ENCODE data around the gene DYNC1I2.

DYNC1I2 gene

DNA sequence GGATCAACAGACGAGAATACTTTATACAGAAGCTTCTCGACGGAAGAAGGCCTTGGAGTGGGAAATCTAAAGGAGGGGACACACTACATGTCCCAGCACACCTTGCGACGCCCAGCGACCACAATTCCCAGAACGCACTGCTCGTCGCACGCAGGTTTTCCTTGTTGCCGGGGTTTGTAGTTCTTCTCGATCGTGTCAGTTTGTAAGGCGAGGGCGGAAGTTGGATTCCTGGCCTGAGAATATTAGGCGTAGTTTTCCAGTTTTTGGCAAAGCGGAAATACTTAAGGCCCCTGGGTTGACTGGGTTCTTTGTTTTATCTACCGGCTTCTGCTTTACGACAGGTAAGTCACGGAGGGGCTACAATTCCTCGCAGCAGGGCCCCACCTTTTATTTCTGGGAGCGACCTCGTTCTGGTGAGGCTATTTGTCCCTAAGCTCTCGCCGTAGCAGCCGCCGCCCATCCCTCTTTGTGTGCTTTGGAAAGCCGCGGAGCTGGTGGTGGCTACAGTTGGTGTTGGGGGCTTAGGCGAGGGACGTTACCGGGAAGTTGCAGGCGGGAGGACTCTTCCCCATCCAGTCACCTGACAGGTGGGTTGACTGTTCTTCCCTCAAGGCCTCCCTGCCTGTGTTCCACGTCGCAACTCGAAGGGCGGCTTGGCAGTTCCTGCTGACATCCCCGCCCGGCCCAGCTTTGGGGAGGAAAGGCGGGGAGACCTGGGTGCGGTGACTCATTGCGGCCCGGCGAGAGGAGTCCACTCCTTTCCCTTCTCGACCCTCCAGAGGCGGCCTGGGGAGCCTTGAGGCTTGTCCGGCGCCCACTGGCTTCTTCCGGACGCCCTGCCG, at the start of gene DYNC1I2:
Gene DYNC1I2 (plus strand): TSS at position 183 of the 842 bp plus-strand sequence. CDS start 2,687 bp downstream, outside the sequence.
- DNase-seq, result peak; percentile 86 to 91

DNA sequence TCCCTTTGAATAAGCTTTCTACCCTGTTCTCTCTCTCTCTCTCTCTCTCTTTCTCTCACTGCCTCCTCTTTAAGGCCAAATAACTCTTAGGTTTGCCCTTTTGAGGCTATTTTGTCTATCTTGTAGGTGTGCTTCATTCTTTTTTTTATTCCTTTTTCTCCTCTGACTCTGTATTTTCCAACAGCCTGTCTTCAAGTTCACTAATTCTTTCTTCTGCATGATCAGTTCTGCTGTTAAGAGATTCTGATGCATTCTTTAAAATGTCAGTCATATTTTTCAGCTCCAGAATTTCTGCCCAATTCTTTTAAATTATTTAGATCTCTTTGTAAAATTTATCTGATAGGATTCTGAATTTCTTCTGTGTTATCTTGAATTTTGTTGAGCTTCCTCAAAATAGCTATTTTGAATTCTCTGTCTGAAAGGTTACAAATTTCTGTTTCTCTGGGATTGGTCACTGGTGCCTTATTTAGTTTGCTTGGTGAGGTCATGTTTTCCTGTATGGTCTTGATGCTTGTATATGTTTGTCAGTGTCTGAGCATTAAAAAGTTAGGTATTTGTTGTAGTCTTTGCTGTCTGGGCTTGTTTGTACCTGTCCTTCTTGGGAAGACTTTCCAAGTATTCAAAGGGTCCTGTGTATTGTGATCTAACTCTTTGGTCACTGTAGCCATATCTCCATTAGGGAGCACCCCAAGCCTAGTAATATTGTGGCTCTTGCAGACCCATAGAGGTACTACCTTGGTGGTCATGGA, 35.4 kb upstream of the DYNC1I2 start:
- DNase-seq, result no peak

DNA sequence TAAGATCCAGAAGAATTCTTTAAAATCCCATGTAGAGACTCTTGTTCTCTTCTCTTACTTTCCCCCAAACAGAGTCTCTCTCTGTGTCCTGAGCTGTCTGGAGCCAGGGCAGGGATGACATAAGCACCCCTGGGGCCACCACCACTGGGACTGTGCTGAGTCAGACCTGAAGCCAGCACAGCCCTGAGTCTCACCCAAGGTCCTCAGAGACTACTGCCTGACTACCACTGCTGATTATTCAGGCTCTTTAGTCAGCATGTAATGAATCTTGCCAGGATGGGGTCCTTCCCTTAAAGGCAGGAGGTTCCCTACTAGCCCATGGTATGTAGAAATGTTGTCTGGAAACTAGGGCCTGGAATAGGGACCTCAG, 34.9 kb upstream of the DYNC1I2 start:
- DNase-seq, result no peak

- no peak for DNase-seq
Observed at GRCh38 chr2:171655586-171655985, 31.7 kb upstream of the DYNC1I2 start.

GRCh38 chr2:171667041-171667440, 20.2 kb upstream of the DYNC1I2 start:
- no peak for DNase-seq

GRCh38 chr2:171668183-171668582, 19.1 kb upstream of the DYNC1I2 start:
- DNase-seq, result peak; percentile 57 to 58

DNA sequence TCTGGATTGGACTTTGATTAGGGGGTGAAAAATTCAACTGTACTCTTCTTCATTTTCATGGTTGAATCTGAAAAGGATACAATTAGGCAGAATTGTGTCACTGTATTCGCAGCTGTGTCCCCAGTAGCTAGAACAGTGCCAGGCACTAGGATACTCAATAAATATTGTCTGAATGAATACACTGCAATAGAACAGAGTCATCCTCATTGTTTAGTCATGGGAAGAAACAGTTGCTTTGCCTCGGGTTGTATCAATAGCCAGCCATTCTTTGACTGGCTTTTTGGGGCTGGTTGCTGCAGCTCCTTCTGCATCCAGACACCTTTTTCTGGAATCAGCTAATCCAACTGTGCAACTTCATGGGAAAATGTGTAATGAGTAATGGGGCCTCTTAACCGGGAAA, 18.1 kb upstream of the DYNC1I2 start:
- DNase-seq, result peak; percentile 87 to 92

DNA sequence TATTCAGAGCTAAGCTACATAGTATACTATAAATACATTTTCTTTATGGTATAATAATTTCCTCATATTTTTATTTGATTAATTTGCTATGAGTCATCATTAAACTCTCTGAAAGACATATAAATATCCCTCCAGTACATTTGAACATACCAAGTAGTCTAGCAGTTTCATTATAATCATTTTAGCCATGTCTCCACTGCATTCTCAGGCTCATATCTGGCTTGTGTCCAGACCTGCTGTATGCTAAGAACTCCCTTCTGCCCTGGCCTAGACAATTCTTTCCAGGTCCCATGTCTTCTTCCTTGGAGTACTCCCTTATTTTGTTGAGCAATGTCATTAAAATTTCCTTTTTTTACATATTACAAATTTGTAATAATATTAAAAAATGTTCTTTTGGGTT, 16.6 kb upstream of the DYNC1I2 start:
- peak in 1 of 2 experiments; percentile 34 for DNase-seq

- no peak for DNase-seq
Observed at GRCh38 chr2:171671867-171672266, 15.4 kb upstream of the DYNC1I2 start.

- no peak for DNase-seq
Observed at GRCh38 chr2:171673905-171674304, 13.4 kb upstream of the DYNC1I2 start.

GRCh38 chr2:171675810-171676345, 11.4 kb upstream of the DYNC1I2 start:
- no peak for DNase-seq

GRCh38 chr2:171678619-171679018, 8.7 kb upstream of the DYNC1I2 start:
- no peak for DNase-seq

- no peak for DNase-seq
Observed at GRCh38 chr2:171688129-171688465, 828 bp downstream of the DYNC1I2 start.

GRCh38 chr2:171692331-171692730, 5.1 kb downstream of the DYNC1I2 start:
- DNase-seq, result no peak

- no peak for DNase-seq
Observed at GRCh38 chr2:171702781-171703556, 15.7 kb downstream of the DYNC1I2 start.

- peak in 1 of 2 experiments; percentile 18 for DNase-seq
Observed at GRCh38 chr2:171703574-171704347, 16.5 kb downstream of the DYNC1I2 start.

GRCh38 chr2:171706152-171706803, 19.0 kb downstream of the DYNC1I2 start:
- DNase-seq, result no peak

- DNase-seq, result no peak
Observed at GRCh38 chr2:171707752-171708151, 20.5 kb downstream of the DYNC1I2 start.

DNA sequence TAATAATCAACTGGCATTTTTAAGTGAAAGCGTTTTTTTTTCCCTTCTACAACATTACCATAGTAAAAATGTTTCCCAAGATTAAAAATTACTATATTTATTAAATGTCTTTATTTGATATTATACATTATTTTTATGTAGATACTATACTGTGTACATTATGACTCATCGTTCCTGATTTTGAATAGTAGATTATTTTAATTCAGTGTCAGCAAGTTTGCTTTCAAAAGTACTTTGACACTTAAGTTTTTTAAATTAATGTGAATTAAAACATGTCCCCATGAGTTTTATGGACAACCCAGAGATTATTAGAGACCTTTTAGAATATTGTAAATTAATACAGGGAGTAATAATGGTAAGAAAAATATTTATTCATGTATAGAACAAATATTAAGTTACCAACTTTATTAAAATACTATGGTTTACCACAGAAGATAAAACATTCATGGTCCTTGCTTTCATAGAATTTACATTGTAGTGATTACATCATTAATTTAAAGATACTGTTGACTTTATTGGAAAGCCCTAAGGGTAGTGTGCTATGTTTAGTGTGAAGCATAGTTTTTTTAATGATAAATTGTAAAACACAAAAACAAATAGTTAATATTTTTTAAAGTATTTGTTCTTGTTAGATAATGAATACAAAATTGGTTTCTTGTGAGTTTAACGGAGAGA, 21.9 kb downstream of the DYNC1I2 start:
- no peak for DNase-seq

- no peak for DNase-seq
Observed at GRCh38 chr2:171711351-171711750, 24.1 kb downstream of the DYNC1I2 start.

DNA sequence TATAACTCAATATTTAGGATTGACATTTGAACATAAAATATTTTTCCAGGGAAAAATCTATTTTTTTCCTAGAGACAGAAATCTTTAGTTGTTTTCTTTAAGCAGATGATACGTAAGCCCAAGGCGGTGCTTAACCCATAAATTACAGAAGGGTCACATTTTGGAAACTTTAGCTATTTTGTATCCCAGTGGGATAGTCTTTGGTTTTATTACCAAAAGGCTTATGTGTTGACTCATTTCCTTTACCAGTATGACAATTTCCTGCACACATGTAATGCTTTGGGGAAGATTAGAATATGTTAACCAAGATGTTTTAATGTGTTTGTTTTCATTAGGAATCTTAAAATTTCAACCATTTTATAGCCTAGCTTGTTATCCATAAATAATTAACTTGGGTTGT, 24.8 kb downstream of the DYNC1I2 start:
- DNase-seq, result no peak

Data from NCI-H1930 (cell line).